IMR-90 (cell line): Measurements from ENCODE around the gene DPF1. TPM values are rescaled to one million over a fixed set of nuclear protein-coding genes. Genes with fewer than 3 reads are reported as not detected.

Experiments
- ATAC-seq: fragments of 200-7000 bp; cut with Tn5 transposase; 2 replicates; pipeline ENCODE4 v1.9.1; 2020; ENCODE audit warnings: low read depth, mild to moderate bottlenecking, moderate library complexity
- BruUV-seq: library from RNA; stranded (reverse); fragments of 400-500 nt; replicated peaks from 2 replicates; lab custom pipeline; 2021; lab: Mats Ljungman, UMichigan
- CTCF ChIA-PET: fragments of 300-600 bp; formaldehyde crosslinking; extraction: SDS; loops from one replicate; lab custom pipeline; 2021; ENCODE audit warnings: antibody characterized with exemption; lab: Yijun Ruan, JAX
- POLR2A ChIA-PET: fragments of 300-600 bp; sonication (Branson Sonifier 250); formaldehyde crosslinking; loops from one replicate; lab custom pipeline; 2022; ENCODE audit warnings: antibody characterized with exemption; ENCODE audit not compliant: unreplicated experiment; lab: Charles Lee
- DNase-seq: peaks from one replicate; pipeline ENCODE4 v3.0.0; 2013
- H2AFZ ChIP-seq: replicated peaks from 2 replicates; pipeline ENCODE3; 2013; ENCODE audit warnings: low read length, mild to moderate bottlenecking; ENCODE audit not compliant: poor library complexity
- H2AK5ac ChIP-seq: 2 replicates; pipeline ENCODE4 v1.6.1; 2013; ENCODE audit warnings: low read depth, low read length, inconsistent platforms
- H2AK9ac ChIP-seq: replicated peaks from 2 replicates; pipeline ENCODE3; 2013; ENCODE audit warnings: mild to moderate bottlenecking, low read depth, low read length, moderate library complexity; ENCODE audit not compliant: poor library complexity
- H2BK120ac ChIP-seq: 2 replicates; pipeline ENCODE4 v1.6.1; 2013; ENCODE audit warnings: low read depth, low read length, inconsistent platforms
- H2BK15ac ChIP-seq: 3 replicates; pipeline ENCODE4 v1.6.1; 2013; ENCODE audit warnings: low read depth, low read length, inconsistent platforms
- H2BK20ac ChIP-seq: 2 replicates; pipeline ENCODE4 v1.6.1; 2013; ENCODE audit warnings: low read depth, mild to moderate bottlenecking, inconsistent platforms, low read length, moderate library complexity
- H2BK5ac ChIP-seq: 2 replicates; pipeline ENCODE4 v1.6.1; 2013; ENCODE audit warnings: mild to moderate bottlenecking, low read depth, low read length, inconsistent platforms; ENCODE audit not compliant: poor library complexity, severe bottlenecking
- H3K14ac ChIP-seq: replicated peaks from 2 replicates; pipeline ENCODE4 v1.6.1; 2013; ENCODE audit warnings: low read depth, low read length, inconsistent platforms
- H3K18ac ChIP-seq: 2 replicates; pipeline ENCODE4 v1.6.1; 2013; ENCODE audit warnings: low read depth, low read length, control low read depth
- H3K23ac ChIP-seq: 2 replicates; pipeline ENCODE4 v1.6.1; 2013; ENCODE audit warnings: low read depth, low read length, inconsistent platforms
- H3K27ac ChIP-seq: 2 replicates; pipeline ENCODE4 v1.5.1; 2013; ENCODE audit warnings: mild to moderate bottlenecking, control low read depth, low read length; ENCODE audit not compliant: insufficient read depth
- H3K27me3 ChIP-seq: 2 replicates; pipeline ENCODE4 v1.6.1; 2013; ENCODE audit warnings: low read length; ENCODE audit not compliant: control insufficient read depth, insufficient read depth
- H3K36me3 ChIP-seq: 2 replicates; pipeline ENCODE4 v1.6.1; 2013; ENCODE audit warnings: low read length, mixed read lengths; ENCODE audit not compliant: control insufficient read depth, insufficient read depth
- H3K4ac ChIP-seq: 2 replicates; pipeline ENCODE4 v1.6.1; 2013; ENCODE audit warnings: low read depth, low read length, inconsistent platforms
- H3K4me1 ChIP-seq: 2 replicates; pipeline ENCODE4 v1.6.1; 2013; ENCODE audit warnings: low read length, mixed read lengths; ENCODE audit not compliant: control insufficient read depth, insufficient read depth
- H3K4me2 ChIP-seq: 2 replicates; pipeline ENCODE4 v1.6.1; 2013; ENCODE audit warnings: low read depth, mild to moderate bottlenecking, control low read depth, low read length, moderate library complexity
- H3K4me3 ChIP-seq: 2 replicates; pipeline ENCODE4 v1.5.1; 2013; ENCODE audit warnings: low read depth, mild to moderate bottlenecking, control low read depth, low read length, moderate library complexity; ENCODE audit not compliant: insufficient read depth
- H3K56ac ChIP-seq: 2 replicates; pipeline ENCODE4 v1.6.1; 2013; ENCODE audit warnings: low read length, inconsistent platforms; ENCODE audit not compliant: insufficient read depth; ENCODE audit errors: extremely low read depth
- H3K79me1 ChIP-seq, 2 experiments: 2 replicates each; pipeline ENCODE4 v1.6.1; 2013; ENCODE audit warnings: low read length in 2 of 2, inconsistent platforms in 1 of 2, low read depth in 1 of 2
- H3K9ac ChIP-seq: 2 replicates; pipeline ENCODE4 v1.6.1; 2013; ENCODE audit warnings: low read depth, low read length, control low read depth
- H3K9me1 ChIP-seq: 2 replicates; pipeline ENCODE4 v1.6.1; 2013; ENCODE audit warnings: low read length, inconsistent platforms; ENCODE audit not compliant: insufficient read depth
- H3K9me3 ChIP-seq: 2 replicates; pipeline ENCODE4 v1.6.1; 2013; ENCODE audit warnings: low read length; ENCODE audit not compliant: control insufficient read depth, insufficient read depth
- H4K20me1 ChIP-seq: 2 replicates; pipeline ENCODE4 v1.6.1; 2013; ENCODE audit warnings: low read length, inconsistent platforms; ENCODE audit not compliant: insufficient read depth
- H4K5ac ChIP-seq: 2 replicates; pipeline ENCODE4 v1.6.1; 2013; ENCODE audit warnings: mild to moderate bottlenecking, low read depth, low read length, control low read depth
- H4K8ac ChIP-seq, 2 experiments: 2 replicates each; pipeline ENCODE4 v1.6.1; 2013; ENCODE audit warnings: low read depth in 2 of 2, low read length in 2 of 2, control low read depth in 1 of 2, inconsistent platforms in 1 of 2
- H4K91ac ChIP-seq: 2 replicates; pipeline ENCODE4 v1.6.1; 2013; ENCODE audit warnings: low read depth, low read length, inconsistent platforms; ENCODE audit not compliant: insufficient read depth
- CHD1 ChIP-seq: IDR thresholded peaks from 2 replicates; pipeline ENCODE4 v1.6.1; 2012; ENCODE audit warnings: low read depth, low read length, improper control_type of control experiment
- CTCF ChIP-seq: conservative IDR thresholded peaks from 2 replicates; pipeline ENCODE4 v1.5.1; 2012; ENCODE audit warnings: mild to moderate bottlenecking, low read depth, low read length, improper control_type of control experiment
- ELK1 ChIP-seq: fragments of 150-350 bp; IDR thresholded peaks from 2 replicates; pipeline ENCODE4 v1.6.1; 2016; ENCODE audit warnings: low read depth, mild to moderate bottlenecking, low read length, moderate library complexity, borderline replicate concordance
- FOS ChIP-seq: fragments of 150-350 bp; IDR thresholded peaks from 2 replicates; pipeline ENCODE4 v1.6.1; 2016; ENCODE audit warnings: low read depth, low read length
- MAFK ChIP-seq: IDR thresholded peaks from 2 replicates; pipeline ENCODE4 v1.6.1; 2012; ENCODE audit warnings: low read depth, low read length, improper control_type of control experiment
- MAZ ChIP-seq: IDR thresholded peaks from 2 replicates; pipeline ENCODE4 v1.6.1; 2012; ENCODE audit warnings: low read depth, mild to moderate bottlenecking, low read length, improper control_type of control experiment, moderate library complexity, borderline replicate concordance
- MXI1 ChIP-seq: IDR thresholded peaks from 2 replicates; pipeline ENCODE4 v1.6.1; 2012; ENCODE audit warnings: low read depth, mild to moderate bottlenecking, low read length, moderate library complexity, borderline replicate concordance
- NFE2L2 ChIP-seq: fragments of 150-350 bp; IDR thresholded peaks from 2 replicates; pipeline ENCODE4 v1.6.1; 2016; ENCODE audit warnings: low read depth, mild to moderate bottlenecking, low read length
- POLR2A ChIP-seq: IDR thresholded peaks from 2 replicates; pipeline ENCODE4 v1.6.1; 2012; ENCODE audit warnings: mild to moderate bottlenecking, low read depth, low read length
- RAD21 ChIP-seq: IDR thresholded peaks from 2 replicates; pipeline ENCODE4 v1.6.1; 2012; ENCODE audit warnings: low read length, improper control_type of control experiment
- RCOR1 ChIP-seq: IDR thresholded peaks from 2 replicates; pipeline ENCODE4 v1.6.1; 2012; ENCODE audit warnings: mild to moderate bottlenecking, low read length, improper control_type of control experiment; ENCODE audit not compliant: insufficient replicate concordance
- RFX5 ChIP-seq: IDR thresholded peaks from 2 replicates; pipeline ENCODE4 v1.8.0; 2012; ENCODE audit warnings: low read depth, mild to moderate bottlenecking, low read length, moderate library complexity
- SMC3 ChIP-seq: fragments of 150-350 bp; IDR thresholded peaks from 2 replicates; pipeline ENCODE4 v1.6.1; 2016; ENCODE audit warnings: low read depth, mild to moderate bottlenecking, antibody characterized with exemption, low read length, moderate library complexity
- USF2 ChIP-seq: fragments of 150-350 bp; IDR thresholded peaks from 2 replicates; pipeline ENCODE4 v1.6.1; 2017; ENCODE audit warnings: mild to moderate bottlenecking, antibody characterized with exemption, low read length, low read depth
- WGBS, 2 experiments: methylation state at CpG; one replicate each; pipeline versions ENCODE4 v1.1.5 to v1.1.7; 2013; ENCODE audit warnings: missing lambda C conversion rate in 2 of 2; ENCODE audit not compliant: insufficient read length in 1 of 2; ENCODE audit errors: extremely low coverage in 2 of 2; 5-methylcytosine and 5-hydroxymethylcytosine counted together
- dilution Hi-C: fragments of 300-500 bp; cut with HindIII; formaldehyde crosslinking; loops from one replicate; pipeline ENCODE4 v1.14.3; 2018; ENCODE audit warnings: low sequenced_read_pairs; ENCODE audit not compliant: unreplicated experiment
- in situ Hi-C: fragments of 300-500 bp; cut with MboI; formaldehyde crosslinking; loops from 3 replicates; pipeline ENCODE4 v1.14.3; 2019; ENCODE audit warnings: low sequenced_read_pairs, inconsistent platforms, mixed read lengths
- intact Hi-C: fragments of 100-400 bp; cut with micrococcal nuclease; formaldehyde crosslinking; loops from 2 replicates; pipeline ENCODE4 v1.10.0; 2022
- polyA plus RNA-seq, 3 experiments: library from polyadenylated mRNA; depleted of rRNA; stranded (reverse); fragments of >200 nt; gene quantifications; 2 replicates each; pipeline ENCODE4 v1.2.3, GENCODE V29; 2012; ENCODE audit warnings: low replicate concordance in 1 of 3
- total RNA-seq: library from RNA; depleted of rRNA; stranded (reverse); fragments of >200 nt; gene quantifications from 2 replicates; pipeline ENCODE4 v1.2.3, GENCODE V29; 2012

The DPF1 gene
- total and polyA plus RNA-seq, 2 of the 4 experiments (the other 2 are of a cell fraction), result 3.2 to 5.5 TPM

GRCh38 chr19:38209152-38209551, 14.9 kb downstream of the DPF1 start:
- intact Hi-C loops (no loop called here), dilution Hi-C loops (no loop called here), in situ Hi-C loops (no loop called here)
- no peak overlapping the region for H4K5ac ChIP-seq
- H2BK15ac ChIP-seq, result no peak overlapping the region
- H3K27me3 ChIP-seq, result no peaks in the 10 kb centered on the region
- H3K23ac ChIP-seq, result peak overlapping the region; percentile 16; the same call in 1 of the 2 replicates
- BruUV-seq, result no TSS peak
- no peak overlapping the region for H2BK5ac ChIP-seq
- peaks cover 5% of the 10 kb centered on the region for H3K9me1 ChIP-seq
- H3K4me2 ChIP-seq, result peak overlapping the region; percentile 82; the same call in 1 of the 2 replicates
- H2BK20ac ChIP-seq, result no peak overlapping the region
- H2AK9ac ChIP-seq, result peak overlapping the region; percentile 60
- no peak overlapping the region for H3K56ac ChIP-seq
- no peak overlapping the region for H3K4me3 ChIP-seq
- H3K14ac ChIP-seq, result no peak overlapping the region; the same call in 1 of the 2 replicates
- no peak for TF ChIP-seq SMC3
- no peak for TF ChIP-seq MAFK
- no peak for TF ChIP-seq RCOR1
- no peak for TF ChIP-seq ELK1
- TF ChIP-seq NFE2L2, result no peak
- TF ChIP-seq FOS, result no peak
- no peak for TF ChIP-seq RFX5
- no peak for TF ChIP-seq POLR2A
- no peak for TF ChIP-seq CTCF
- no peak for TF ChIP-seq CHD1
- TF ChIP-seq MAZ, result no peak
- TF ChIP-seq RAD21, result no peak
- no peak for TF ChIP-seq USF2
- no peak for TF ChIP-seq MXI1
- no peak overlapping the region for H4K91ac ChIP-seq
- no peak overlapping the region for H2AK5ac ChIP-seq
- WGBS, 2 experiments, result 16% methylated on average over 4 of the region's 5 CpGs; no CpG with 5 or more reads in 1 of the 2 experiments
- H3K27ac ChIP-seq, result no peak overlapping the region
- H3K9me3 ChIP-seq, result no peaks in the 10 kb centered on the region
- H3K4ac ChIP-seq, result no peak overlapping the region
- no peak overlapping the region for H2BK120ac ChIP-seq
- peak overlapping the region; percentile 76 for H2AFZ ChIP-seq
- H3K4me1 ChIP-seq, result peaks cover 14% of the 10 kb centered on the region
- no peak overlapping the region for H3K18ac ChIP-seq
- ATAC-seq (no peak), DNase-seq (no peak)
- peaks cover 8% of the 10 kb centered on the region for H3K36me3 ChIP-seq
- ChIA-PET CTCF (no interaction called here), POLR2A (interaction anchor here (0.6 kb wide), 1 partner anchor 301 kb away, joined by 3 read pairs; no protein-coding TSS in a partner anchor)
- peaks cover 14% of the 10 kb centered on the region for H4K20me1 ChIP-seq
- no peak overlapping the region for H3K9ac ChIP-seq
- 0 out of 4 replicates have a peak overlapping the region, but pooled peaks of 1 of the 2 experiments have one; percentile 29 for H4K8ac ChIP-seq
- peaks cover 0 to 5% of the 10 kb centered on the region in 2 experiments; a peak in 2 of 4 replicates for H3K79me1 ChIP-seq
